Adipocyte (in vitro differentiated cells): ENCODE measurements around the gene TRPC4AP.

Experiments
- DNase-seq: peaks from one replicate; pipeline ENCODE4 v3.0.0-alpha.2; 2015; ENCODE audit warnings: low read depth
- H3K27me3 ChIP-seq: replicated peaks from 2 replicates; pipeline ENCODE4 v1.7.0; 2013; ENCODE audit warnings: mild to moderate bottlenecking, low read length, moderate library complexity; ENCODE audit not compliant: control insufficient read depth, insufficient read depth
- H3K36me3 ChIP-seq: 2 replicates; pipeline ENCODE4 v1.7.0; 2013; ENCODE audit warnings: low read length, mild to moderate bottlenecking, moderate library complexity; ENCODE audit not compliant: control insufficient read depth, insufficient read depth, severe bottlenecking
- H3K4me1 ChIP-seq: 2 replicates; pipeline ENCODE4 v1.7.0; 2013; ENCODE audit warnings: mild to moderate bottlenecking, low read length, moderate library complexity; ENCODE audit not compliant: control insufficient read depth, insufficient read depth
- H3K4me3 ChIP-seq: 2 replicates; pipeline ENCODE4 v1.7.0; 2013; ENCODE audit warnings: mild to moderate bottlenecking, low read length, moderate library complexity
- H3K9ac ChIP-seq: 2 replicates; pipeline ENCODE4 v1.7.0; 2013; ENCODE audit warnings: mild to moderate bottlenecking, low read length, moderate library complexity
- H3K9me3 ChIP-seq: 2 replicates; pipeline ENCODE4 v1.7.0; 2013; ENCODE audit warnings: mild to moderate bottlenecking, low read length, moderate library complexity; ENCODE audit not compliant: control insufficient read depth

TRPC4AP gene

DNA sequence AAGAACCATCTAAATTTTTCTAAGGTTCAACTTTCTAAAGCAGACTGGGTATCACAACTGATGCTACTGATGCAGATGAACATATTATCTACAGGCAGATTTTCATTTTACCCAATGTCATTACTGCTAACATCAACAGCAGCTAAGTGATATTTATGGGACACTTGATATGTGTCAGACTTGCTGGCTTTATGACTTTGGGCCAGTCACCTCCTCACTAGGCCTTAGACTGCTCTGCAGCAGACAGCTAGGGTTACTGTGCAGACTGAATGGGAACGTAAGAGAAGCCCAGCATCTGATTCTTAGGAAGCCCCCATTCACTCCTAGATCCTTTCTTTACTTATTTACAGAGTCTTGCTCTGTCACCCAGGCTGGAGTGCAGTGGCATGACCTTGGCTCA, 70.8 kb downstream of the TRPC4AP start:
- Histone ChIP-seq H3K27me3 (no peaks in the 10 kb centered on the region), H3K9ac (no peak overlapping the region), H3K9me3 (no peaks in the 10 kb centered on the region), H3K4me1 (peaks cover 42% of the 10 kb centered on the region), H3K36me3 (peaks cover 59% of the 10 kb centered on the region), H3K4me3 (no peak overlapping the region)
- DNase-seq = no peak

- Histone ChIP-seq H3K4me1 (peaks cover 49% of the 10 kb centered on the region), H3K4me3 (no peak overlapping the region), H3K9ac (no peak overlapping the region), H3K9me3 (no peaks in the 10 kb centered on the region), H3K36me3 (peaks cover 62% of the 10 kb centered on the region), H3K27me3 (no peaks in the 10 kb centered on the region)
- no peak for DNase-seq
Measured at GRCh38 chr20:35021063-35021462, 71.5 kb downstream of the TRPC4AP start.

DNA sequence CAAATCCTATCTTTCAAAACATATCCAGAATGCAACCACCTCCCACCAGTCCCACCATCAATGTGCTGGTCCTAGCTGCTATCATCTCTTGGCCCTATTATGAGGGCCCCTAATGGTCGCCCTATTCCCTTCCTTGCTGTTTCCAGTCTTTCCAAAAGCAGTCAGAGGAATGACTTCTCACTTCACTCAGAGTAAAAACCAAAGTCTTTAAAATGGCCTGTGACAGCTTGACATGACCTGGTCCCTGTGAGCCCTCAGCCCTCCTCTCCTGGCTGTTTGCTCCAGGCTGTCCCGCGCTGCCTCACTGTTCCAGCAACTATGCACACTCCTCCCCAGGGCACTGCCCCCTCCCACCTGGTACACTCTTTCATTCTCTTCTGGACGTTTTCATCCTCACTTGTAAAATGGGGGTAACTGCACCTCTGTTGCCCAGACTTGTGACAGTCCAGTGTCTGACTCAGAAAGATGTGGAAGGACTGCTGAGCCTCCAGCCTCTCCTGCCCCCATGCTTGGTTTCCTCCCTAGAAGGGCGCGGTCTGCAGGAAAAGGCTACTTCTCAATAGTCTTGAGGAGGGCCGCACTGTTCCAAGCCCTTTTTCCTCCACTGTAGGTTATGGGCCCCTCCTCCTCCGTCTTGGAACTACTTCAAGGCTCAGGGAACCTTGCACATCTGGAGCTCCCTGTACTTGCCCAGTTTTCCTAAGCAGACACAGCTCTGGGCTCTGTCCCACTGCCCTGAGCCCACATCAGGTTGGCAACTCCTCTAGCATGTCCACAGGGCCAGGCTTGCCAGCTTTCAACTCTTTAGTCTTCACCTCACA, 72.3 kb downstream of the TRPC4AP start:
- Histone ChIP-seq H3K27me3 (no peaks in the 10 kb centered on the region), H3K9ac (no peak overlapping the region), H3K4me1 (peaks cover 57% of the 10 kb centered on the region), H3K36me3 (peaks cover 61% of the 10 kb centered on the region), H3K9me3 (no peaks in the 10 kb centered on the region), H3K4me3 (no peak overlapping the region)
- DNase-seq = no peak

- Histone ChIP-seq H3K36me3 (peaks cover 54% of the 10 kb centered on the region), H3K9me3 (no peaks in the 10 kb centered on the region), H3K4me1 (peaks cover 72% of the 10 kb centered on the region), H3K9ac (peak overlapping the region; percentile 69), H3K27me3 (no peaks in the 10 kb centered on the region), H3K4me3 (no peak overlapping the region)
- peak; percentile 50 for DNase-seq
Measured at GRCh38 chr20:35018590-35019371, 73.8 kb downstream of the TRPC4AP start.

DNA sequence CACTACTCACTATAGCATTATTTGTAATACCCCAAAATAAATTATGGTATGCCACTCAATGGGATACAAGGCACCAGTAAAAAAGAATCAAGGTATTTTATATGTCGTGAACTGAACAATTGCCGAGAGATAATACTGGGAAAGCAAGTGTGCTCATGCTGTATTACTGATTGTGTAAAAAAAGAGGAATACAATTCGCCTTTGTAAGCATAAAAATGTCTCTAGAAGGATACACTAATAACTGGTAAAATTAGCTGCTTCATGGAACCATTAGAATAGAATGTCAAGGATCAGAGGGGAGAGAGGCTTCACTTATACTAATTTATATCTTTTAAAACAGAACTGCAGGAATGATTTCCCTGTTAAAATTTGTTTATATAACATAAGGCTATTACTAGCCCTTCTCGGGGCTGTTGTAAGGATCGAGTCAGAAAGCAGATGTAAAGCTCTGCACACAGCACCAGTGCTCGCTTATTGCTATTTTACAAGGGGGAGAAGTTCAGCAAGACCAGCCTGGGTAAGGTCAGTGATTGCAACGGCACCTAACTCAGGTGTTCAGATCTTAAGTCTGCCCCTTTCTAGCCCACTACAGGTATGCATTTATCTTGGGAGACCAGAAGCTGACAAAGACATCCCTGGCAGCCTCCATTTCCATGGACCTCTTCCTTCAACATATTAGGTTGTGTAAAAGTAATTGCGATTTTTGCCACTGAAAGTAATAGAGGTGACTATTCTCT, 75.3 kb downstream of the TRPC4AP start:
- Histone ChIP-seq H3K4me1 (peaks cover 87% of the 10 kb centered on the region), H3K4me3 (no peak overlapping the region), H3K27me3 (no peaks in the 10 kb centered on the region), H3K36me3 (peaks cover 58% of the 10 kb centered on the region), H3K9me3 (no peaks in the 10 kb centered on the region), H3K9ac (no peak overlapping the region)
- no peak for DNase-seq

- Histone ChIP-seq H3K36me3 (peaks cover 59% of the 10 kb centered on the region), H3K9ac (peak overlapping the region; percentile 43), H3K27me3 (no peaks in the 10 kb centered on the region), H3K4me1 (peaks cover 97% of the 10 kb centered on the region), H3K9me3 (no peaks in the 10 kb centered on the region), H3K4me3 (no peak overlapping the region)
- DNase-seq = no peak
Measured at GRCh38 chr20:35015863-35016193, 76.8 kb downstream of the TRPC4AP start.

DNA sequence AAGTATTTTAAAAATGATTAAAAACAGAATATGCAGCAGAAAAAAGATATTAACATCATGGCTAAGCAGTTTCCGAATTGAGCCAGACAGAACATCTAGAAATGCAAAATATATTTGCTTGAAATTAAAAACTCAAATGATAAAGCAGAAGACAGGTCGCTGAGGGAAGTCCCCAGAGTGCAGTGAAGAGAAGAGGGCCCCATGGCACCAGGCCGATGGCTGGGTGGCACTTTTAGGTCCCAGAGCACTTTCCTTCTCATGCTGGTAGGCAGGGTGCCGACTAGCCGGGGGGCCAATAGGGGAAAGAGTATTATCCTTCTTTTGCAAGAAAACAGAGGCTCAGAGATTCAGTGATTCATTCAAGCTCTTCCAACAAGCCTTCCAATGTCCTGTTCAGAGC, 78.1 kb downstream of the TRPC4AP start:
- no peak overlapping the region for H3K4me3 ChIP-seq
- no peaks in the 10 kb centered on the region for H3K27me3 ChIP-seq
- DNase-seq = peak; percentile 17
- H3K36me3 ChIP-seq = peaks cover 57% of the 10 kb centered on the region
- peak overlapping the region; percentile 71 for H3K9ac ChIP-seq
- no peaks in the 10 kb centered on the region for H3K9me3 ChIP-seq
- peaks cover 97% of the 10 kb centered on the region for H3K4me1 ChIP-seq

DNA sequence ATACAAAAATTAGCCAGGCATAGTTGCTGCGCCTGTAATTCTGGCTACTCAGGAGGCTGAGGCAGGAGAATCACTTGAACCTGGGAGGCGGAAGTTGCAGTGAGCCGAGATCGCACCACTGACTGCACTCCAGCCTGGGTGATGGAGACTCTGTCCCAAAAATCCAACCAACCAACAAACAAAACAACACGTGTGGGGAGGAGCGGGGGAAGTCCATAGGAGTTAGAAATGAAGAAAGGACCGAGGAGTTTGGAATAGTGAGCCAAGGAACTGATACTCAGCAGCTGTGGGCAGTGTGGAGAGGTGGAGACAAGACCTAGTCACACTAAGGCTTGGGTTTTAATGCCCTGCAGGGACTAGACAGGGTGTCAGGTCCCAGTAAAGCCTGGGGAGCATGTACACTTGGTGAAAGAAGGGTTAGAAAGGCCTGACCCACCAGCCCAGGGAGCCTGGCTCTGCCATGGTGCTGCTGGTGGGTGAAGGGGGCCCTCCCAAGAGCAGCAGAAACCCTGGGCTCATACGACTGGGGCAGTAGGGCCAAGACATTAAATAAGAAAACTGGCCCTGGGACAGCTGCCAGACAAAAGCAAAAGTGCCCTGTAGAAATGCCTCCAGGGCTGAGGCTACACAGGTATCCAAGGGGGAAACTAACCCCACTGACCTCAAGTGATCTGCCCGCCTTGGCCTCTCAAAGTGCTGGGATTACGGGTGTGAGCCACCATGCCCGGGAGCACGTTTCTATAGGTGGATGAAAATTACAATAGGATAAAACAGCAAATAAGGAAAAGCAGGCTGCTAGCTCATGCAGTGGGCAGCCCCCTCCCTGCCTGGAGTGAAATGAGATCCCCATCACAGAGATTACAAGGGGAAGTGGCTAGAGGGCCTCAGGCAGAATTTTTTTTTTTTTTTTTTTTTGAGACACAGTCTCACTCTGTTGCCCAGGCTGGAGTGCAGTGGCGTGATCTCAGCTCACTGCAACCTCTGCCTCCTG, 78.9 kb downstream of the TRPC4AP start:
- H3K4me3 ChIP-seq = no peak overlapping the region
- H3K9me3 ChIP-seq = no peaks in the 10 kb centered on the region
- peaks cover 65% of the 10 kb centered on the region for H3K36me3 ChIP-seq
- H3K4me1 ChIP-seq = peaks cover 97% of the 10 kb centered on the region
- DNase-seq = peak; percentile 54
- peak overlapping the region; percentile 71 for H3K9ac ChIP-seq
- H3K27me3 ChIP-seq = no peaks in the 10 kb centered on the region

- Histone ChIP-seq H3K9ac (peak overlapping the region; percentile 39), H3K9me3 (no peaks in the 10 kb centered on the region), H3K27me3 (no peaks in the 10 kb centered on the region), H3K36me3 (peaks cover 78% of the 10 kb centered on the region), H3K4me3 (no peak overlapping the region), H3K4me1 (peaks cover 95% of the 10 kb centered on the region)
- DNase-seq = peak; percentile 19
Measured at GRCh38 chr20:35012227-35013069, 80.2 kb downstream of the TRPC4AP start.
